IMR-90 (cell line): ENCODE results near the gene CLEC2D. TPM values are rescaled to one million over a fixed set of nuclear protein-coding genes. Genes with fewer than 3 reads are reported as not detected.

Source experiments
- ATAC-seq: fragments of 200-7000 bp; cut with Tn5 transposase; 2 replicates; pipeline ENCODE4 v1.9.1; 2020; ENCODE audit warnings: low read depth, mild to moderate bottlenecking, moderate library complexity
- BruUV-seq: library from RNA; stranded (reverse); fragments of 400-500 nt; replicated peaks from 2 replicates; lab custom pipeline; 2021; lab: Mats Ljungman, UMichigan
- CTCF ChIA-PET: fragments of 300-600 bp; formaldehyde crosslinking; extraction: SDS; loops from one replicate; lab custom pipeline; 2021; ENCODE audit warnings: antibody characterized with exemption; lab: Yijun Ruan, JAX
- POLR2A ChIA-PET: fragments of 300-600 bp; sonication (Branson Sonifier 250); formaldehyde crosslinking; loops from one replicate; lab custom pipeline; 2022; ENCODE audit warnings: antibody characterized with exemption; ENCODE audit not compliant: unreplicated experiment; lab: Charles Lee
- DNase-seq: peaks from one replicate; pipeline ENCODE4 v3.0.0; 2013
- H2AFZ ChIP-seq: replicated peaks from 2 replicates; pipeline ENCODE3; 2013; ENCODE audit warnings: low read length, mild to moderate bottlenecking; ENCODE audit not compliant: poor library complexity
- H2AK5ac ChIP-seq: 2 replicates; pipeline ENCODE4 v1.6.1; 2013; ENCODE audit warnings: low read depth, low read length, inconsistent platforms
- H2AK9ac ChIP-seq: replicated peaks from 2 replicates; pipeline ENCODE3; 2013; ENCODE audit warnings: mild to moderate bottlenecking, low read depth, low read length, moderate library complexity; ENCODE audit not compliant: poor library complexity
- H2BK120ac ChIP-seq: 2 replicates; pipeline ENCODE4 v1.6.1; 2013; ENCODE audit warnings: low read depth, low read length, inconsistent platforms
- H2BK15ac ChIP-seq: 3 replicates; pipeline ENCODE4 v1.6.1; 2013; ENCODE audit warnings: low read depth, low read length, inconsistent platforms
- H2BK20ac ChIP-seq: 2 replicates; pipeline ENCODE4 v1.6.1; 2013; ENCODE audit warnings: low read depth, mild to moderate bottlenecking, inconsistent platforms, low read length, moderate library complexity
- H2BK5ac ChIP-seq: 2 replicates; pipeline ENCODE4 v1.6.1; 2013; ENCODE audit warnings: mild to moderate bottlenecking, low read depth, low read length, inconsistent platforms; ENCODE audit not compliant: poor library complexity, severe bottlenecking
- H3K14ac ChIP-seq: replicated peaks from 2 replicates; pipeline ENCODE4 v1.6.1; 2013; ENCODE audit warnings: low read depth, low read length, inconsistent platforms
- H3K18ac ChIP-seq: 2 replicates; pipeline ENCODE4 v1.6.1; 2013; ENCODE audit warnings: low read depth, low read length, control low read depth
- H3K23ac ChIP-seq: 2 replicates; pipeline ENCODE4 v1.6.1; 2013; ENCODE audit warnings: low read depth, low read length, inconsistent platforms
- H3K27ac ChIP-seq: 2 replicates; pipeline ENCODE4 v1.5.1; 2013; ENCODE audit warnings: mild to moderate bottlenecking, control low read depth, low read length; ENCODE audit not compliant: insufficient read depth
- H3K27me3 ChIP-seq: 2 replicates; pipeline ENCODE4 v1.6.1; 2013; ENCODE audit warnings: low read length; ENCODE audit not compliant: control insufficient read depth, insufficient read depth
- H3K36me3 ChIP-seq: 2 replicates; pipeline ENCODE4 v1.6.1; 2013; ENCODE audit warnings: low read length, mixed read lengths; ENCODE audit not compliant: control insufficient read depth, insufficient read depth
- H3K4ac ChIP-seq: 2 replicates; pipeline ENCODE4 v1.6.1; 2013; ENCODE audit warnings: low read depth, low read length, inconsistent platforms
- H3K4me1 ChIP-seq: 2 replicates; pipeline ENCODE4 v1.6.1; 2013; ENCODE audit warnings: low read length, mixed read lengths; ENCODE audit not compliant: control insufficient read depth, insufficient read depth
- H3K4me2 ChIP-seq: 2 replicates; pipeline ENCODE4 v1.6.1; 2013; ENCODE audit warnings: low read depth, mild to moderate bottlenecking, control low read depth, low read length, moderate library complexity
- H3K4me3 ChIP-seq: 2 replicates; pipeline ENCODE4 v1.5.1; 2013; ENCODE audit warnings: low read depth, mild to moderate bottlenecking, control low read depth, low read length, moderate library complexity; ENCODE audit not compliant: insufficient read depth
- H3K56ac ChIP-seq: 2 replicates; pipeline ENCODE4 v1.6.1; 2013; ENCODE audit warnings: low read length, inconsistent platforms; ENCODE audit not compliant: insufficient read depth; ENCODE audit errors: extremely low read depth
- H3K79me1 ChIP-seq, 2 experiments: 2 replicates each; pipeline ENCODE4 v1.6.1; 2013; ENCODE audit warnings: low read length in 2 of 2, inconsistent platforms in 1 of 2, low read depth in 1 of 2
- H3K9ac ChIP-seq: 2 replicates; pipeline ENCODE4 v1.6.1; 2013; ENCODE audit warnings: low read depth, low read length, control low read depth
- H3K9me1 ChIP-seq: 2 replicates; pipeline ENCODE4 v1.6.1; 2013; ENCODE audit warnings: low read length, inconsistent platforms; ENCODE audit not compliant: insufficient read depth
- H3K9me3 ChIP-seq: 2 replicates; pipeline ENCODE4 v1.6.1; 2013; ENCODE audit warnings: low read length; ENCODE audit not compliant: control insufficient read depth, insufficient read depth
- H4K20me1 ChIP-seq: 2 replicates; pipeline ENCODE4 v1.6.1; 2013; ENCODE audit warnings: low read length, inconsistent platforms; ENCODE audit not compliant: insufficient read depth
- H4K5ac ChIP-seq: 2 replicates; pipeline ENCODE4 v1.6.1; 2013; ENCODE audit warnings: mild to moderate bottlenecking, low read depth, low read length, control low read depth
- H4K8ac ChIP-seq, 2 experiments: 2 replicates each; pipeline ENCODE4 v1.6.1; 2013; ENCODE audit warnings: low read depth in 2 of 2, low read length in 2 of 2, control low read depth in 1 of 2, inconsistent platforms in 1 of 2
- H4K91ac ChIP-seq: 2 replicates; pipeline ENCODE4 v1.6.1; 2013; ENCODE audit warnings: low read depth, low read length, inconsistent platforms; ENCODE audit not compliant: insufficient read depth
- BHLHE40 ChIP-seq: fragments of 150-350 bp; IDR thresholded peaks from 2 replicates; pipeline ENCODE4 v1.6.1; 2016; ENCODE audit warnings: mild to moderate bottlenecking, low read depth, low read length
- CEBPB ChIP-seq: IDR thresholded peaks from 2 replicates; pipeline ENCODE4 v1.6.1; 2012; ENCODE audit warnings: low read depth, low read length, improper control_type of control experiment
- CHD1 ChIP-seq: IDR thresholded peaks from 2 replicates; pipeline ENCODE4 v1.6.1; 2012; ENCODE audit warnings: low read depth, low read length, improper control_type of control experiment
- FOS ChIP-seq: fragments of 150-350 bp; IDR thresholded peaks from 2 replicates; pipeline ENCODE4 v1.6.1; 2016; ENCODE audit warnings: low read depth, low read length
- MAFK ChIP-seq: IDR thresholded peaks from 2 replicates; pipeline ENCODE4 v1.6.1; 2012; ENCODE audit warnings: low read depth, low read length, improper control_type of control experiment
- MAZ ChIP-seq: IDR thresholded peaks from 2 replicates; pipeline ENCODE4 v1.6.1; 2012; ENCODE audit warnings: low read depth, mild to moderate bottlenecking, low read length, improper control_type of control experiment, moderate library complexity, borderline replicate concordance
- MXI1 ChIP-seq: IDR thresholded peaks from 2 replicates; pipeline ENCODE4 v1.6.1; 2012; ENCODE audit warnings: low read depth, mild to moderate bottlenecking, low read length, moderate library complexity, borderline replicate concordance
- NFE2L2 ChIP-seq: fragments of 150-350 bp; IDR thresholded peaks from 2 replicates; pipeline ENCODE4 v1.6.1; 2016; ENCODE audit warnings: low read depth, mild to moderate bottlenecking, low read length
- POLR2A ChIP-seq: IDR thresholded peaks from 2 replicates; pipeline ENCODE4 v1.6.1; 2012; ENCODE audit warnings: mild to moderate bottlenecking, low read depth, low read length
- RAD21 ChIP-seq: IDR thresholded peaks from 2 replicates; pipeline ENCODE4 v1.6.1; 2012; ENCODE audit warnings: low read length, improper control_type of control experiment
- RCOR1 ChIP-seq: IDR thresholded peaks from 2 replicates; pipeline ENCODE4 v1.6.1; 2012; ENCODE audit warnings: mild to moderate bottlenecking, low read length, improper control_type of control experiment; ENCODE audit not compliant: insufficient replicate concordance
- RFX5 ChIP-seq: IDR thresholded peaks from 2 replicates; pipeline ENCODE4 v1.8.0; 2012; ENCODE audit warnings: low read depth, mild to moderate bottlenecking, low read length, moderate library complexity
- dilution Hi-C: fragments of 300-500 bp; cut with HindIII; formaldehyde crosslinking; loops from one replicate; pipeline ENCODE4 v1.14.3; 2018; ENCODE audit warnings: low sequenced_read_pairs; ENCODE audit not compliant: unreplicated experiment
- in situ Hi-C: fragments of 300-500 bp; cut with MboI; formaldehyde crosslinking; loops from 3 replicates; pipeline ENCODE4 v1.14.3; 2019; ENCODE audit warnings: low sequenced_read_pairs, inconsistent platforms, mixed read lengths
- intact Hi-C: fragments of 100-400 bp; cut with micrococcal nuclease; formaldehyde crosslinking; loops from 2 replicates; pipeline ENCODE4 v1.10.0; 2022
- polyA plus RNA-seq, 3 experiments: library from polyadenylated mRNA; depleted of rRNA; stranded (reverse); fragments of >200 nt; gene quantifications; 2 replicates each; pipeline ENCODE4 v1.2.3, GENCODE V29; 2012; ENCODE audit warnings: low replicate concordance in 1 of 3
- total RNA-seq: library from RNA; depleted of rRNA; stranded (reverse); fragments of >200 nt; gene quantifications from 2 replicates; pipeline ENCODE4 v1.2.3, GENCODE V29; 2012
- TF ChIP-seq, protein P1 (sequence below): conservative IDR thresholded peaks from 2 replicates; pipeline ENCODE4 v1.5.1; 2012; ENCODE audit warnings: mild to moderate bottlenecking, low read depth, low read length, improper control_type of control experiment
- TF ChIP-seq, protein P2 (sequence below): fragments of 150-350 bp; IDR thresholded peaks from 2 replicates; pipeline ENCODE4 v1.6.1; 2016; ENCODE audit warnings: low read depth, mild to moderate bottlenecking, low read length, moderate library complexity, borderline replicate concordance
- TF ChIP-seq, protein P3 (sequence below): fragments of 150-350 bp; IDR thresholded peaks from 2 replicates; pipeline ENCODE4 v1.6.1; 2017; ENCODE audit warnings: mild to moderate bottlenecking, antibody characterized with exemption, low read length, low read depth

The CLEC2D gene
- total and polyA plus RNA-seq, 2 of the 4 experiments (the other 2 are of a cell fraction): 0.72 to 1.2 TPM

GRCh38 chr12:9706086-9706685 lies 36.7 kb downstream of the CLEC2D start:
- no peaks in the 10 kb centered on the region for H3K36me3 ChIP-seq
- TF ChIP-seq, protein P1, sequence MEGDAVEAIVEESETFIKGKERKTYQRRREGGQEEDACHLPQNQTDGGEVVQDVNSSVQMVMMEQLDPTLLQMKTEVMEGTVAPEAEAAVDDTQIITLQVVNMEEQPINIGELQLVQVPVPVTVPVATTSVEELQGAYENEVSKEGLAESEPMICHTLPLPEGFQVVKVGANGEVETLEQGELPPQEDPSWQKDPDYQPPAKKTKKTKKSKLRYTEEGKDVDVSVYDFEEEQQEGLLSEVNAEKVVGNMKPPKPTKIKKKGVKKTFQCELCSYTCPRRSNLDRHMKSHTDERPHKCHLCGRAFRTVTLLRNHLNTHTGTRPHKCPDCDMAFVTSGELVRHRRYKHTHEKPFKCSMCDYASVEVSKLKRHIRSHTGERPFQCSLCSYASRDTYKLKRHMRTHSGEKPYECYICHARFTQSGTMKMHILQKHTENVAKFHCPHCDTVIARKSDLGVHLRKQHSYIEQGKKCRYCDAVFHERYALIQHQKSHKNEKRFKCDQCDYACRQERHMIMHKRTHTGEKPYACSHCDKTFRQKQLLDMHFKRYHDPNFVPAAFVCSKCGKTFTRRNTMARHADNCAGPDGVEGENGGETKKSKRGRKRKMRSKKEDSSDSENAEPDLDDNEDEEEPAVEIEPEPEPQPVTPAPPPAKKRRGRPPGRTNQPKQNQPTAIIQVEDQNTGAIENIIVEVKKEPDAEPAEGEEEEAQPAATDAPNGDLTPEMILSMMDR: no peak
- TF ChIP-seq CEBPB (no peak), BHLHE40 (no peak), CHD1 (no peak), MAFK (no peak), RFX5 (no peak), RAD21 (no peak), RCOR1 (no peak), MAZ (no peak), MXI1 (no peak), FOS (no peak), NFE2L2 (no peak), POLR2A (no peak)
- TF ChIP-seq, protein P2, sequence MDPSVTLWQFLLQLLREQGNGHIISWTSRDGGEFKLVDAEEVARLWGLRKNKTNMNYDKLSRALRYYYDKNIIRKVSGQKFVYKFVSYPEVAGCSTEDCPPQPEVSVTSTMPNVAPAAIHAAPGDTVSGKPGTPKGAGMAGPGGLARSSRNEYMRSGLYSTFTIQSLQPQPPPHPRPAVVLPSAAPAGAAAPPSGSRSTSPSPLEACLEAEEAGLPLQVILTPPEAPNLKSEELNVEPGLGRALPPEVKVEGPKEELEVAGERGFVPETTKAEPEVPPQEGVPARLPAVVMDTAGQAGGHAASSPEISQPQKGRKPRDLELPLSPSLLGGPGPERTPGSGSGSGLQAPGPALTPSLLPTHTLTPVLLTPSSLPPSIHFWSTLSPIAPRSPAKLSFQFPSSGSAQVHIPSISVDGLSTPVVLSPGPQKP: no peak
- TF ChIP-seq, protein P3, sequence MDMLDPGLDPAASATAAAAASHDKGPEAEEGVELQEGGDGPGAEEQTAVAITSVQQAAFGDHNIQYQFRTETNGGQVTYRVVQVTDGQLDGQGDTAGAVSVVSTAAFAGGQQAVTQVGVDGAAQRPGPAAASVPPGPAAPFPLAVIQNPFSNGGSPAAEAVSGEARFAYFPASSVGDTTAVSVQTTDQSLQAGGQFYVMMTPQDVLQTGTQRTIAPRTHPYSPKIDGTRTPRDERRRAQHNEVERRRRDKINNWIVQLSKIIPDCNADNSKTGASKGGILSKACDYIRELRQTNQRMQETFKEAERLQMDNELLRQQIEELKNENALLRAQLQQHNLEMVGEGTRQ: no peak
- no peaks in the 10 kb centered on the region for H4K20me1 ChIP-seq
- ChIA-PET CTCF (interaction anchor here (1.0 kb wide), 1 partner anchor 12 kb away, joined by 3 read pairs; no protein-coding TSS in a partner anchor), POLR2A (interaction anchor here (0.6 kb wide), 1 partner anchor 50 kb away, joined by 5 read pairs; no protein-coding TSS in a partner anchor)
- H3K27ac ChIP-seq: no peak overlapping the region
- H3K4me1 ChIP-seq: no peaks in the 10 kb centered on the region
- H3K4me2 ChIP-seq: no peak overlapping the region
- ATAC-seq (no peak), DNase-seq (peak; percentile 20)
- H3K9me3 ChIP-seq: no peaks in the 10 kb centered on the region
- no peak overlapping the region for H3K56ac ChIP-seq
- no peak overlapping the region for H3K4me3 ChIP-seq
- in situ Hi-C loops (loop anchor here (5.0 to 25.0 kb wide), 2 partner anchors 69 to 369 kb away; no protein-coding TSS in a partner anchor), intact Hi-C loops (no loop called here), dilution Hi-C loops (loop anchor here (10.0 kb wide), 1 partner anchor 71 kb away; no protein-coding TSS in a partner anchor)
- H2AFZ ChIP-seq: no peak overlapping the region
- H4K8ac ChIP-seq: no peak overlapping the region
- BruUV-seq: no TSS peak
- no peak overlapping the region for H2BK20ac ChIP-seq
- no peak overlapping the region for H2BK5ac ChIP-seq
- no peak overlapping the region for H3K4ac ChIP-seq
- no peak overlapping the region for H2BK120ac ChIP-seq
- no peak overlapping the region for H3K18ac ChIP-seq
- no peak overlapping the region for H4K91ac ChIP-seq
- no peak overlapping the region for H3K23ac ChIP-seq
- H3K9ac ChIP-seq: no peak overlapping the region
- H3K9me1 ChIP-seq: no peaks in the 10 kb centered on the region
- H3K14ac ChIP-seq: no peak overlapping the region
- no peak overlapping the region for H4K5ac ChIP-seq
- H2BK15ac ChIP-seq: no peak overlapping the region
- H3K27me3 ChIP-seq: no peaks in the 10 kb centered on the region
- no peak overlapping the region for H2AK5ac ChIP-seq
- no peaks in the 10 kb centered on the region for H3K79me1 ChIP-seq
- H2AK9ac ChIP-seq: no peak overlapping the region
